ENCODE data around the gene KIAA1614.
A peak's percentile ranks its signal among the peaks of the same experiment; 100 is the strongest.
"Not testable (repeated sequence)": the region's sequence is repeated elsewhere in the genome, so short reads cannot be mapped to it uniquely, and the experiment has no call there.

KIAA1614 gene

GRCh38 chr1:180966312-180966711 lies 53.6 kb downstream of the KIAA1614 start:
- no peak for DNase-seq

- no peak for DNase-seq
Observed at GRCh38 chr1:180966744-180967536, 54.2 kb downstream of the KIAA1614 start.

DNA sequence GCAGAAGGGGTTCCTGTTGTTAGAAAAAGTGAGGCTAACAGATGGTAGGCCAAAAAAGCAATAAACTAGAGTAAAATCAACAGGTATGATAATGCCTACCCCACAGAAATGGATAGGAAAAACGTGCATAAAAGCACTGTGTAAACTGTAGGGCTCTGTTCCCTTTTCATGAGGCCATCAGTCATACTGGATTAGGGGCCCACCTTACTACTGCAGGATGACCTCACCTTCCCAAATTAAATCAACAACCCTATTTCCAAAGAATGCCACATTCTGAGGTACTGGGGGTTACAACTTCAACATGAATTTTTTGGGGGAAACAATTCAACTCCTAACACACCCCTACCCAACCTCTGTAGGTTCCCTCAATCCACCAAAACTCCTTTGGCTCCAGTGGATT lies 54.9 kb downstream of the KIAA1614 start:
- DNase-seq = no peak

DNA sequence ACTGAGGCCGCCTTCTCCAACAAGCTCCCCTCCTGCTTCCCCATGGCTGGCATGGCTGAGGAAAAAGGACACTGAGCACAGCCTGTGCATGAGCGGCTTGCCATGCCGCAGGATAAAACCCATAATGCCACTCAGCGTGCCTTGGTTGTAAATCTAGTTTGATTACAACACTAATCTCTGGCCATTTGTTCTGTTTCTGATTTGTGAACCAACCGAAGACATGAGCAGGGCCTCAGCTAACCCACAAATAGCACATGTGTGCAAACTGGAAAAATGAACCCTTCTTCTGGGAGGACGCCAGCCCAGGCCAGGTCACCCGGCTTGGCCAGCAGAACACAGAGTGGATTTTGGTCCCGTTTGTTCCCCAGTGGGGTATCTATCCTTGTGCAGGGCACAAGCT lies 56.1 kb downstream of the KIAA1614 start:
- not testable (repeated sequence) for DNase-seq

- no peak for DNase-seq
Observed at GRCh38 chr1:180969434-180969833, 56.7 kb downstream of the KIAA1614 start.

DNA sequence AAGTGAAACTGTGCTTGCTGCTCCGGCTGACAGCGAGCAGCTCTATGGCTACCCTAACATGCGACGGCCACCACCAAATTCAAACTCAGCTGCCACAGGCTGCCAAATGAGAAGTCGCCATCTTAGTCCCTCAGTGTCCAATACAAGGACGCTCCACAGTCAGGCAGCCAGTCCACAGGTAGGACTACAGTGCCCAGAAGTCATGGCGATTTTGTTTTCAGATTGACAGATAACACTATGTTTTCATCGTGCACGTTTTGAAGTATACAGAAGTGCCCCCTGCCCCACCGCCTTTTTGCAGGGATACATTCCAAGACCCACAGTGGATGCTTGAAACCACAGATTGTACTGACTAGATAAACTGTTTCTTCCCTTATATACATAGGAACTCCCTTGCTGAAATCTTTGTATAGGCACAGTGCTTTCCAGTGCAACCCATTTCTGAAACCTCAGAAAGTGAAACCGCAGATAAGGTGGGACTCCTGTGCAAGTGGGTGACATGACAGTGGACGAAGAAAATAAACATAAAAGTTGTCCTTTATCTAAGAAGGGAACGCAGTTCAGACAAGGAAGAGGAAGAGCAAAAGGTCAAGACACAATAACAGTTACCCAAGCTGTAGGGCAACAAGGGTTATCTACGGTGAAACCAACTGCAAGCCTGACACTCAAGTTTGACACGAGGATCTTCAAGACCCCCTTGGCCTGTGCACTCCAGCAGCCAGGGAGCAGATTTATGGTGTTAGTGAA lies 57.8 kb downstream of the KIAA1614 start:
- DNase-seq = no peak

- DNase-seq = no peak
Observed at GRCh38 chr1:180971273-180971997, 58.7 kb downstream of the KIAA1614 start.

DNA sequence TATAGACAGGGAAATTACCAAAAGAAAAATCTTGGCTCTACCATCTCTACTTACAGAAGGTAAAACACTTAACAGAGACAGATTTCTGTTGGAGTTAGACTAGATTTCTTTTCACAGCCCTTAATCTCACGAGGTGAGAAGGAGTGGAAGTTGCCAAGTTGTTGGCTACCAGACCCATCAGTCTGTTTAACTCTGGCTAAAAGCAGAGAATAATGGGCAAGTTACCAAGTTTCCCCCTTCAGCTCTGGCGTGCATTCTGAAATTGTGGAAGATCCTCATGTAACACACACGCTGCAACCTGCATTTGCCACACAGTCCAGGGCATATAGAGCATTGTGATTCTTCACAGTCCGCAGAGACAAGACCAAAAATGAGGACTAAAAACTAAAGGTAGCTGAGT lies 60.7 kb downstream of the KIAA1614 start:
- no peak for DNase-seq

- no peak for DNase-seq
Observed at GRCh38 chr1:180974236-180974635, 61.5 kb downstream of the KIAA1614 start.

DNA sequence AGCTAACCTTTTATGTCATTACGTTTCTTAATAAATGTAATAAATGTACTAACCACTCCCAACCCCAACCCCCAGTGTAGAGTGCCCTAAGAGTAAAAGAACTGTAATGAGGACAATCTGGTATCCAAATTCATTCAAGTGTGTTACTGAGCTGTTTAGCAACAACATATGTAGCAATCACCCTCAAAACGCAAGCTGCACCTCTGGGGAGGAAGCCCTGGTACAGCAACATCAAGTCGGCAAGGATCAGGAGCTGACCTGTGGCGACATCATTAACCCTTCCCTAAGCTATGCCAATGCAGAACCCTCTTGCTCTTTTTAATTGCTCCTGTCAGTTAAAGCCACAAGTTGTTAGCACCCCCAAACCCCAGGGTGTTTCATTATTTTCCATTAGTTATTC lies 62.9 kb downstream of the KIAA1614 start:
- DNase-seq = no peak

DNA sequence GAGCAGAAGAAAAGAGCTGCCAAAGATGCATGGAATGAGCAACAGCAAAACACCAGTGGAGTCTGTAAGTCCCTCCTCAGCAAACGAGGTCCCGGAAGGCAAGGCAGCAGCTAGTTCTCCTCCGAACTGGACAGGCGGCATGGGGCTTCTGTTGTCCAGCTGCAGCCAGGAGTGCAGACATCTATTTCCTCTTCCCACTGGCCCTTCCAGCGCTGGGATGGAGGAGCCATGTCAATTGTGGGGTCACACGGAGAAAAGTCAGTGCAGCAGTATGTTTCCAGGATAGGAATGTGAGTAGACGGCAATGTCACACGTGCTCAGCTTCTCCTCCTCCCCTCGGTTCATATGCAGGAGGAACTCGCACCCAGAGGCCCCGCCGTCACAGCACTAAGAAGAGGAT lies 63.5 kb downstream of the KIAA1614 start:
- no peak for DNase-seq

- no peak for DNase-seq
Observed at GRCh38 chr1:180976732-180977357, 64.1 kb downstream of the KIAA1614 start.

- peak; percentile 36 to 53 for DNase-seq
Observed at GRCh38 chr1:180981596-180982387, 69.1 kb downstream of the KIAA1614 start.

GRCh38 chr1:180982422-180982821 lies 69.7 kb downstream of the KIAA1614 start:
- DNase-seq = no peak

GRCh38 chr1:180988253-180988752 lies 75.6 kb downstream of the KIAA1614 start:
- no peak for DNase-seq

- DNase-seq = no peak
Observed at GRCh38 chr1:180994262-180994661, 81.6 kb downstream of the KIAA1614 start.

DNA sequence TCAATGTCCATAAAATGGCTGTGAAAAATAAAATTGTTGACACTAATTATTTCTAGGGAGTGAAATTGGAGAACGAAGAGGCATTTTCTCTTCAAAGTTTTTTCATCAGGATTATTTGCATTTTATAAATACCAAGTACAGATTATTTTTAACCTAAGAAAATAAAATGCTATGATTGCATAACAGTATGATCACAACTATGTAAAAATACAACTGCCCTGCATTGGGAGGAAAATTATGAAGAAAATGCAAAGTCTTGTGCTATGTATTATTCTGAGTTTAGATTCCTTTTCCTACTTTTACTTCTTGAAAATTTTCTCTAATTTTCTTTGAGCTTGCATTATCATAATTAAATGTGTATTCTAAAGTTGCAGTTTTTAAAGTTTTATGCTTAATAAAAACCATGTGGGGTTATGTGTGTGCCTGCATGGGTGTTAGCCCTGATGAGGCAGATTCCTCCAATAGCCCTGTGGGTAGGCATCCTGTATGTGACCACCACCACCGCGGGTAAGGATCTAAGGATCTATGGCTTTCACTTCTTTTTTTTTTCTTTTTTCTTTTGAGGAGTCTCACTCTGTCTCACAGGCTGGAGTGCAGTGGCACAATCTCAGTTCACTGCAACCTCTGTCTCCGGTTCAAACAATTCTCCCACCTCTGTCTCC lies 85.3 kb downstream of the KIAA1614 start:
- DNase-seq = no peak

Data from activated CD4-positive, alpha-beta T cell treated with anti-CD3 and anti-CD28 coated beads for 4 hours (primary cell).